Vagina (tissue), 2 donors: ENCODE data around the gene EVC2.

Source experiments
- CTCF ChIP-seq, 3 experiments: fragments of 450-650 bp in 2 of 3; fragments of 200-600 bp in 1 of 3; sonication (generic) in 1 of 3; IDR thresholded peaks; one replicate each; pipeline ENCODE4 v1.5.1; 2017 to 2019; ENCODE audit warnings: antibody characterized with exemption in 3 of 3, mild to moderate bottlenecking in 2 of 3, moderate library complexity in 2 of 3
- POLR2A ChIP-seq, 2 donors: fragments of 450-650 bp; IDR thresholded peaks; one replicate each; pipeline ENCODE4 v1.6.1; 2017; ENCODE audit warnings: antibody characterized with exemption in 2 of 2, mild to moderate bottlenecking in 2 of 2, moderate library complexity in 2 of 2
- POLR2AphosphoS5 ChIP-seq, 2 donors: sonication (generic); formaldehyde crosslinking; IDR thresholded peaks; one replicate each; pipeline ENCODE4 v1.9.0; 2017; ENCODE audit warnings: antibody characterized with exemption in 2 of 2, mild to moderate bottlenecking in 2 of 2, low read depth in 1 of 2; ENCODE audit not compliant: insufficient read depth in 1 of 2

DNA sequence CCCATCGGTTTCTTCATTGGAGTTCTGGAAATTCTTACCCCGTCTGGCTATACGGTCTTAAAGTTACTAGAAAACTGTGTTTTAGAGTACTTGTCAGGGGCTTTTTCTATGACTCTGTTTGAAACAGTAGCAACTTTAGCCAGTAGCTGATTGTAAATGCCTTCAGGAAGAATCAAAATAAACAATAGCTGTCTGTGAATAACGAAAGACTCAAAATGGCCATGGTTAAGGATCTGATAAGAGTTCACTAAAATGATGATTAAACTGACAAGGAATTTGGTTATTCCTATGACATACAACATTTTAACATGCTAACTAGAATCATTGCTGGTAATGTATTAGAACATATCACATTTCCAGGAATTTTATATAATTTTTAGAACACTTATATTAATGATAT lies 191.0 kb downstream of the EVC2 start:
- TF ChIP-seq CTCF (IDR thresholded peaks at IDR 0.05) (no peak), POLR2AphosphoS5 (IDR thresholded peaks at IDR 0.05; ENCODE audit: insufficient read depth in 1 of 2, low read depth in 1 of 2) (no peak), POLR2A (IDR thresholded peaks at IDR 0.05) (no peak)
